ENCODE results near the gene ANXA2R.

Gene ANXA2R

DNA sequence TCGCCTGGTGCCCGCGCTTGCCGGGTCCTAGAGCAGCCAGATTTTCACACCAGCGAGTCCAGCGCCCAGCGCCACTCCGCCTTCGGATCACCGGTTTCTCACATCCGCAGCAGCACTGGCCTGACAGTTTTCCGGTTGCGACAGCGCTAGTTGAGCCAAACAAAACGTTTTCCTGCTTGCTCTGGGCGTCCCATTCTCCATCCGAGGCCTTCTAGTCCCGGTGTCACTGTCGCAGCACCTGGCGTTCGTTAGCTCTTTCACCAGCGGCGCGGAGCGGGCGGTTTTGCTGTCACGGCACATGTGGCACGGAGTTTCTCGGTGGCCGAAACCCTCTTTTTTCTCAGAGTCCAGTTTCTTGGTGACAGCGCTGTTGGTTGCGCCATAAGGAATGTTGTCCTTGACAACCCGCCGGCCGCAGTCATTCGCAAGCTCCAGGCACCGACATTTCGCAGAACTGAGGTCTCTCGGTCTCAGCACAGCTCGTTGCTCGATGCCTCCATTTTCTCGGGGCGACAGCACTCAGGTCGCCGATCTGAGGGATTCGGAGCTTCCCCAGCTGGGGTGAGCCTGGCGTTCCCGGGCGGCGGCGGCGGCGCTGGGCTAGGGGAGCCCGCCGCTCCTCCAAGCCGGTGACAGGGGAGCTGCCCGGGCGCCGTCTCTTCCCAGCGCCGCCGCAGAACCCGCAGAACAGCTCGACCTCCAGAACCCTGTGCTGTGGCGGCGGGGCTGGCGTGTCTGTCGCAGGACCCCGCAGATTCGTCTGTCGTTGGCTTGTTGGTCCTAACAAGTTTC, 47.8 kb downstream of the ANXA2R start (continued):
- TF ChIP-seq, protein P1, sequence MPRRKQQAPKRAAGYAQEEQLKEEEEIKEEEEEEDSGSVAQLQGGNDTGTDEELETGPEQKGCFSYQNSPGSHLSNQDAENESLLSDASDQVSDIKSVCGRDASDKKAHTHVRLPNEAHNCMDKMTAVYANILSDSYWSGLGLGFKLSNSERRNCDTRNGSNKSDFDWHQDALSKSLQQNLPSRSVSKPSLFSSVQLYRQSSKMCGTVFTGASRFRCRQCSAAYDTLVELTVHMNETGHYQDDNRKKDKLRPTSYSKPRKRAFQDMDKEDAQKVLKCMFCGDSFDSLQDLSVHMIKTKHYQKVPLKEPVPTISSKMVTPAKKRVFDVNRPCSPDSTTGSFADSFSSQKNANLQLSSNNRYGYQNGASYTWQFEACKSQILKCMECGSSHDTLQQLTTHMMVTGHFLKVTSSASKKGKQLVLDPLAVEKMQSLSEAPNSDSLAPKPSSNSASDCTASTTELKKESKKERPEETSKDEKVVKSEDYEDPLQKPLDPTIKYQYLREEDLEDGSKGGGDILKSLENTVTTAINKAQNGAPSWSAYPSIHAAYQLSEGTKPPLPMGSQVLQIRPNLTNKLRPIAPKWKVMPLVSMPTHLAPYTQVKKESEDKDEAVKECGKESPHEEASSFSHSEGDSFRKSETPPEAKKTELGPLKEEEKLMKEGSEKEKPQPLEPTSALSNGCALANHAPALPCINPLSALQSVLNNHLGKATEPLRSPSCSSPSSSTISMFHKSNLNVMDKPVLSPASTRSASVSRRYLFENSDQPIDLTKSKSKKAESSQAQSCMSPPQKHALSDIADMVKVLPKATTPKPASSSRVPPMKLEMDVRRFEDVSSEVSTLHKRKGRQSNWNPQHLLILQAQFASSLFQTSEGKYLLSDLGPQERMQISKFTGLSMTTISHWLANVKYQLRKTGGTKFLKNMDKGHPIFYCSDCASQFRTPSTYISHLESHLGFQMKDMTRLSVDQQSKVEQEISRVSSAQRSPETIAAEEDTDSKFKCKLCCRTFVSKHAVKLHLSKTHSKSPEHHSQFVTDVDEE (CRISPR knock-in tag; IDR thresholded peaks at IDR 0.05) = no peak
- no peak for TF ChIP-seq ISL1 (CRISPR knock-in tag; IDR thresholded peaks at IDR 0.05)
- TF ChIP-seq TOX (CRISPR knock-in tag; IDR thresholded peaks at IDR 0.05; ENCODE audit: borderline replicate concordance) = no peak
- no peak for TF ChIP-seq ZFP3 (CRISPR knock-in tag; IDR thresholded peaks at IDR 0.05)

DNA sequence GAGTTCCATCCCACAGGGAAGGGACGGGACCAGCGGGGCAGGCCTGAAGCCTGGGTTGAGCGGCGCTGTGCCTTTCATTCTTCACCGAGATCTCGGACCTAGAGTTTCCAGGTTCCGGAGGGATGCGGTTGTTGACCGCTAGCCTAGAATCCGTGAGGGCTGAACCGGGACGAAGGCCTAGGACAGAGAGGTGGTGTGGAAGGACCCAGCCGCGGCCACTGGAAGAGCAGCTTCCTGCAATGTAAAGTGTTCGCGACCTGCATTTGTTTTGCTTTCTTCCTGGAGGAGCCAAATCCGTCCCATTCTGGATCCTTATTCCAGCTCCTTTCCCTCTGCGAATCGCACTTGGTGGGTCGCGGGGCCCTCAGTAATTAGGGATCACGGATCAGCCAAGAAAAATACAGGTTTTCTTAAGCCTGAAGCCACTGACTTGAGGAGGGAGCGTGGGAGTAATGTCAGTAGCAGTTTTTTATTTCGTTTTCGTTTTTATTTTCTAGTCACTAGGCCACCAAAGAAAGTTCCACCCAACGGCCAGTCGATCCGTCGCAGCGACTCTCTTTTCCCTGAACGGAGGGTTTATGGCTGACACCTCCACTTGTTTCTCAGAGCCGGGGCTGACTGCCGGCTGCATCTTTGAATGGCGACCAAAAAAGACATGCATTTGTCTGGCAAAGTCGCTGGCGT, 48.6 kb downstream of the ANXA2R start:
- TF ChIP-seq BACH2 (CRISPR knock-in tag; IDR thresholded peaks at IDR 0.05; ENCODE audit: borderline replicate concordance) (no peak), ESRRG (CRISPR knock-in tag; IDR thresholded peaks at IDR 0.05) (no peak), ISL1 (CRISPR knock-in tag; IDR thresholded peaks at IDR 0.05) (no peak), PPARA (CRISPR knock-in tag; IDR thresholded peaks at IDR 0.05; ENCODE audit: borderline replicate concordance) (no peak), RARB (CRISPR knock-in tag; IDR thresholded peaks at IDR 0.05) (no peak), ZNF565 (CRISPR knock-in tag; conservative IDR thresholded peaks at IDR 0.05; ENCODE audit: low read depth) (no peak), CSDC2 (CRISPR knock-in tag; IDR thresholded peaks at IDR 0.05) (no peak), ZNF70 (CRISPR knock-in tag; IDR thresholded peaks at IDR 0.05) (no peak), OSR1 (CRISPR knock-in tag; IDR thresholded peaks at IDR 0.05) (no peak), ZNF8 (CRISPR knock-in tag; IDR thresholded peaks at IDR 0.05) (no peak), GLIS3 (CRISPR knock-in tag; IDR thresholded peaks at IDR 0.05) (no peak), TOX (CRISPR knock-in tag; IDR thresholded peaks at IDR 0.05; ENCODE audit: borderline replicate concordance) (no peak)
- TF ChIP-seq, protein P2, sequence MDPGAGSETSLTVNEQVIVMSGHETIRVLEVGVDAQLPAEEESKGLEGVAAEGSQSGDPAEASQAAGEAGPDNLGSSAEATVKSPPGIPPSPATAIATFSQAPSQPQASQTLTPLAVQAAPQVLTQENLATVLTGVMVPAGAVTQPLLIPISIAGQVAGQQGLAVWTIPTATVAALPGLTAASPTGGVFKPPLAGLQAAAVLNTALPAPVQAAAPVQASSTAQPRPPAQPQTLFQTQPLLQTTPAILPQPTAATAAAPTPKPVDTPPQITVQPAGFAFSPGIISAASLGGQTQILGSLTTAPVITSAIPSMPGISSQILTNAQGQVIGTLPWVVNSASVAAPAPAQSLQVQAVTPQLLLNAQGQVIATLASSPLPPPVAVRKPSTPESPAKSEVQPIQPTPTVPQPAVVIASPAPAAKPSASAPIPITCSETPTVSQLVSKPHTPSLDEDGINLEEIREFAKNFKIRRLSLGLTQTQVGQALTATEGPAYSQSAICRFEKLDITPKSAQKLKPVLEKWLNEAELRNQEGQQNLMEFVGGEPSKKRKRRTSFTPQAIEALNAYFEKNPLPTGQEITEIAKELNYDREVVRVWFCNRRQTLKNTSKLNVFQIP (CRISPR knock-in tag; IDR thresholded peaks at IDR 0.05; ENCODE audit: borderline replicate concordance, low read depth) = no peak
- TF ChIP-seq, protein P3, sequence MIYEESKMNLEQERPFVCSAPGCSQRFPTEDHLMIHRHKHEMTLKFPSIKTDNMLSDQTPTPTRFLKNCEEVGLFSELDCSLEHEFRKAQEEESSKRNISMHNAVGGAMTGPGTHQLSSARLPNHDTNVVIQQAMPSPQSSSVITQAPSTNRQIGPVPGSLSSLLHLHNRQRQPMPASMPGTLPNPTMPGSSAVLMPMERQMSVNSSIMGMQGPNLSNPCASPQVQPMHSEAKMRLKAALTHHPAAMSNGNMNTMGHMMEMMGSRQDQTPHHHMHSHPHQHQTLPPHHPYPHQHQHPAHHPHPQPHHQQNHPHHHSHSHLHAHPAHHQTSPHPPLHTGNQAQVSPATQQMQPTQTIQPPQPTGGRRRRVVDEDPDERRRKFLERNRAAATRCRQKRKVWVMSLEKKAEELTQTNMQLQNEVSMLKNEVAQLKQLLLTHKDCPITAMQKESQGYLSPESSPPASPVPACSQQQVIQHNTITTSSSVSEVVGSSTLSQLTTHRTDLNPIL (CRISPR knock-in tag; IDR thresholded peaks at IDR 0.05; ENCODE audit: low read depth) = no peak
- TF ChIP-seq, protein P4, sequence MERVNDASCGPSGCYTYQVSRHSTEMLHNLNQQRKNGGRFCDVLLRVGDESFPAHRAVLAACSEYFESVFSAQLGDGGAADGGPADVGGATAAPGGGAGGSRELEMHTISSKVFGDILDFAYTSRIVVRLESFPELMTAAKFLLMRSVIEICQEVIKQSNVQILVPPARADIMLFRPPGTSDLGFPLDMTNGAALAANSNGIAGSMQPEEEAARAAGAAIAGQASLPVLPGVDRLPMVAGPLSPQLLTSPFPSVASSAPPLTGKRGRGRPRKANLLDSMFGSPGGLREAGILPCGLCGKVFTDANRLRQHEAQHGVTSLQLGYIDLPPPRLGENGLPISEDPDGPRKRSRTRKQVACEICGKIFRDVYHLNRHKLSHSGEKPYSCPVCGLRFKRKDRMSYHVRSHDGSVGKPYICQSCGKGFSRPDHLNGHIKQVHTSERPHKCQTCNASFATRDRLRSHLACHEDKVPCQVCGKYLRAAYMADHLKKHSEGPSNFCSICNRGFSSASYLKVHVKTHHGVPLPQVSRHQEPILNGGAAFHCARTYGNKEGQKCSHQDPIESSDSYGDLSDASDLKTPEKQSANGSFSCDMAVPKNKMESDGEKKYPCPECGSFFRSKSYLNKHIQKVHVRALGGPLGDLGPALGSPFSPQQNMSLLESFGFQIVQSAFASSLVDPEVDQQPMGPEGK (CRISPR knock-in tag; IDR thresholded peaks at IDR 0.05; ENCODE audit: borderline replicate concordance) = no peak
- TF ChIP-seq, protein P5, sequence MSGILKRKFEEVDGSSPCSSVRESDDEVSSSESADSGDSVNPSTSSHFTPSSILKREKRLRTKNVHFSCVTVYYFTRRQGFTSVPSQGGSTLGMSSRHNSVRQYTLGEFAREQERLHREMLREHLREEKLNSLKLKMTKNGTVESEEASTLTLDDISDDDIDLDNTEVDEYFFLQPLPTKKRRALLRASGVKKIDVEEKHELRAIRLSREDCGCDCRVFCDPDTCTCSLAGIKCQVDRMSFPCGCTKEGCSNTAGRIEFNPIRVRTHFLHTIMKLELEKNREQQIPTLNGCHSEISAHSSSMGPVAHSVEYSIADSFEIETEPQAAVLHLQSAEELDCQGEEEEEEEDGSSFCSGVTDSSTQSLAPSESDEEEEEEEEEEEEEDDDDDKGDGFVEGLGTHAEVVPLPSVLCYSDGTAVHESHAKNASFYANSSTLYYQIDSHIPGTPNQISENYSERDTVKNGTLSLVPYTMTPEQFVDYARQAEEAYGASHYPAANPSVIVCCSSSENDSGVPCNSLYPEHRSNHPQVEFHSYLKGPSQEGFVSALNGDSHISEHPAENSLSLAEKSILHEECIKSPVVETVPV (CRISPR knock-in tag; IDR thresholded peaks at IDR 0.05) = no peak
- ATAC-seq = no peak

DNA sequence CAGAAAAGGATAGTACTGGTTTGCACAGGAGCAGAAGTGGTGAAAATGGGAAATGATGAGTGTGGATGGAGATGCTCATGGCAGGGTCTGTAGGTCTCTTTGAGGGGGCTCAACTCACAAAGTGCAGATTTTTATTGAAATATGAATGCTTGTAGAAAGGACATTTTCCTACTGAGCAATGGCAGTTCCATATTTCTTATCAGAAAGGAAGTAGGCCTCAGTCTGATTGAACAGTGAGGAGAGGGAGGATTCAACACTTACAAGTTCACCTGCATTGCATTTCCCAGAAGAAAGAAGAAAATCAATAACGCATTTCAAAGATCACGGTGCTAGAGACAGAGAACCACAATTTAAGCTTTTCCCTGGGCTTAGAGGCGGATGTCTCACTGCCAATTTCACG, 49.2 kb downstream of the ANXA2R start:
- TF ChIP-seq ARNTL (CRISPR knock-in tag; IDR thresholded peaks at IDR 0.05; ENCODE audit: borderline replicate concordance, low read depth) (no peak), ZC3H10 (CRISPR knock-in tag; IDR thresholded peaks at IDR 0.05) (no peak)
- ATAC-seq = no peak
